ENCODE results near the gene USO1. TPM values are rescaled to one million over a fixed set of nuclear protein-coding genes. Genes with fewer than 3 reads are reported as not detected.
A peak's percentile ranks its signal among the peaks of the same experiment; 100 is the strongest.

Gene USO1
- total and polyA plus RNA-seq, 2 of the 13 experiments (the other 11 are each of a cell fraction or from before 2014, with no cell fraction given) = 52.2 to 87.7 TPM

GRCh38 chr4:75841641-75842520 is 117.5 kb downstream of the USO1 start:
- DNase-seq (ENCODE audit: low spot score) = peak; percentile 78
- peak; percentile 79 for ATAC-seq
- H3K27ac ChIP-seq (ENCODE audit: extremely low read length, insufficient read depth, low read length) = peak overlapping the region; percentile 25
- 10% methylated on average over 8 of the region's 8 CpGs for WGBS (ENCODE audit: low lambda C conversion rate)
- BruUV-seq (replicated peaks) = no TSS peak
- H3K9ac ChIP-seq (ENCODE audit: insufficient read depth, low read depth, low read length) = peak overlapping the region; percentile 29
- no peaks in the 10 kb centered on the region for H3K9me3 ChIP-seq (ENCODE audit: low read length)
- no peaks in the 10 kb centered on the region for H3K36me3 ChIP-seq (replicated peaks in 1 of 2; ENCODE audit: control insufficient read depth in 1 of 2, insufficient read depth in 2 of 2, low read length in 2 of 2)
- intact Hi-C loops (cut with micrococcal nuclease; ENCODE audit: unreplicated experiment) = no loop called here
- no peaks in the 10 kb centered on the region for H3K27me3 ChIP-seq (ENCODE audit: control insufficient read depth in 1 of 2, insufficient read depth in 2 of 2, low read length in 2 of 2)
- H2AFZ ChIP-seq (ENCODE audit: low read length) = peak overlapping the region; percentile 28
- FAIRE-seq = no peak
- CTCF ChIA-PET (ENCODE audit: low intra/inter-chr PET ratio, low total read pairs) = no interaction called here
- peak overlapping the region; percentile 67 for H3K4me2 ChIP-seq (ENCODE audit: low read depth, low read length)
- H3K79me2 ChIP-seq (ENCODE audit: insufficient read depth, low read length) = no peaks in the 10 kb centered on the region
- peak overlapping the region; percentile 4 to 29 (median 4); a peak in 2 of 6 replicates for H3K4me3 ChIP-seq (replicated peaks in 1 of 3; ENCODE audit: insufficient read depth in 1 of 3, low read depth in 2 of 3, low read length in 3 of 3)
- H3K4me1 ChIP-seq (ENCODE audit: insufficient read depth, low read length) = peaks cover 47% of the 10 kb centered on the region
- in situ Hi-C loops (cut with HindIII; ENCODE audit: extremely low pct_ligation_motif_present, low pct_unique_long_range_greater_than_20kb) = no loop called here
- POLR2A ChIA-PET = no interaction called here
- H4K20me1 ChIP-seq (ENCODE audit: insufficient read depth, low read length) = no peaks in the 10 kb centered on the region
- no peak for TF ChIP-seq RFXAP (CRISPR knock-in tag; IDR thresholded peaks at IDR 0.05; ENCODE audit: borderline replicate concordance)
- TF ChIP-seq IRF2 (CRISPR knock-in tag; IDR thresholded peaks at IDR 0.05) = 0 out of 2 replicates have a peak, but pooled peaks have one; percentile 35
- TF ChIP-seq NCOR1 (IDR thresholded peaks at IDR 0.05; ENCODE audit: borderline replicate concordance, low read length) = no peak; the same call in 1 of the 2 replicates
- TF ChIP-seq SAP130 (CRISPR knock-in tag; IDR thresholded peaks at IDR 0.05; ENCODE audit: low read depth) = peak; percentile 60
- TF ChIP-seq NFE2L2 (IDR thresholded peaks at IDR 0.05; ENCODE audit: low read length) = peak; percentile 98
- TF ChIP-seq U2AF1 (optimal IDR thresholded peaks at IDR 0.05; ENCODE audit: low read depth, low read length) = no peak
- no peak for TF ChIP-seq GABPA (IDR thresholded peaks at IDR 0.05; ENCODE audit: low read depth, low read length)
- TF ChIP-seq GABPA (CRISPR knock-in tag; IDR thresholded peaks at IDR 0.05; ENCODE audit: low read depth) = peak; percentile 20; the same call in 1 of the 2 replicates
- peak; percentile 67 for TF ChIP-seq MAFF (IDR thresholded peaks at IDR 0.05; ENCODE audit: low read depth, low read length)
- 0 out of 2 replicates have a peak, but pooled peaks have one; percentile 13 for TF ChIP-seq TGIF2 (CRISPR knock-in tag; IDR thresholded peaks at IDR 0.05)
- TF ChIP-seq DMAP1 (CRISPR knock-in tag; IDR thresholded peaks at IDR 0.05) = 0 out of 2 replicates have a peak, but pooled peaks have one; percentile 22
- TF ChIP-seq ZFP36 (IDR thresholded peaks at IDR 0.05; ENCODE audit: borderline replicate concordance, low read depth, low read length, partially characterized antibody) = no peak
- no peak for TF ChIP-seq SOX13 (IDR thresholded peaks at IDR 0.05)
- peak in 1 of 2 experiments; percentile 69; a peak in 1 of 4 replicates for TF ChIP-seq SOX13 (CRISPR knock-in tag; conservative IDR thresholded peaks at IDR 0.05 in 1 of 2, IDR thresholded peaks at IDR 0.05 in 1 of 2)
- TF ChIP-seq MAFK (conservative IDR thresholded peaks at IDR 0.05 in 1 of 2, IDR thresholded peaks at IDR 0.05 in 1 of 2; ENCODE audit: low read length in 2 of 2) = peak; percentile 50 to 83
- TF ChIP-seq ZNF256 (CRISPR knock-in tag; conservative IDR thresholded peaks at IDR 0.05) = no peak
- no peak for TF ChIP-seq ZNF891 (CRISPR knock-in tag; IDR thresholded peaks at IDR 0.05)
- TF ChIP-seq ZNF597 (CRISPR knock-in tag; IDR thresholded peaks at IDR 0.05) = no peak
- TF ChIP-seq FOXA1 (IDR thresholded peaks at IDR 0.05) = no peak
- TF ChIP-seq FOXA1 (CRISPR knock-in tag; IDR thresholded peaks at IDR 0.05) = 0 out of 2 replicates have a peak, but pooled peaks have one; percentile 27
- TF ChIP-seq MIXL1 (CRISPR knock-in tag; IDR thresholded peaks at IDR 0.05) = no peak
- TF ChIP-seq ARID5B (CRISPR knock-in tag; IDR thresholded peaks at IDR 0.05) = peak; percentile 38; the same call in 1 of the 2 replicates
- TF ChIP-seq NFIC (IDR thresholded peaks at IDR 0.05; ENCODE audit: low read length) = no peak
